GM18873 (cell line): ENCODE data around the gene RNF7.
"Not testable (repeated sequence)": the region's sequence is repeated elsewhere in the genome, so short reads cannot be mapped to it uniquely, and the experiment has no call there.

ENCODE experiments used
- ATAC-seq: cut with Tn5 transposase; IDR thresholded peaks from one replicate; pipeline ENCODE4 v1.9.1; 2021; ENCODE audit warnings: mild to moderate bottlenecking, moderate library complexity, moderate number of reproducible peaks; ENCODE audit not compliant: unreplicated experiment, low FRiP score

Gene RNF7

GRCh38 chr3:141777957-141778813, 40.1 kb downstream of the RNF7 start:
- ATAC-seq, result no peak

GRCh38 chr3:141779667-141780066, 41.6 kb downstream of the RNF7 start:
- no peak for ATAC-seq

DNA sequence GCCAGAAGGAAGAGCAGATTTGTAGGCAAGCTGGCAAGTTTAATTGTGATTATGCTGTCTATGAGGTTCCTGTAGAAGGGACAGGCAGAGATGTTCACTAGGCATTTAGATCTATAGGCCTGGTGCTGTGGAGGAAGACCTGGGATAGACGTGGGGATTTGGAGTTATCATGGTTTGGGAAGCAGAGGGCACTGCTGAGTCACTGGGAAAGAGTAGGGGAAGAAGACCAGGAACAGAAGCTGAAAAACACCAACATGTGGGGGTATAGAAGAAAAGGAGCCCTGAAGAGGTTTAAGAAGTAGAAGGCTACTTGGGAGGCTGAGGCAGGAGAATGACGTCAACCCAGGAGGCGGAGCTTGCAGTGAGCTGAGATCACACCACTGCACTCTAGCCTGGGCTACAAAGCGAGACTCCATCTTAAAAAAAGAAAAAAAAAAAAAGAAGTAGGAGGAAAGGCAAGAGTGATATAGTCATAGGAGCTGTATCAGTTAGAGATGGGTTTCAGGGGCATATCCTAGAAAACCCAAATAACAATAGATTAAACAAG, 44.4 kb downstream of the RNF7 start:
- ATAC-seq, result no peak

- no peak for ATAC-seq
Measured at GRCh38 chr3:141783632-141784031, 45.5 kb downstream of the RNF7 start.

DNA sequence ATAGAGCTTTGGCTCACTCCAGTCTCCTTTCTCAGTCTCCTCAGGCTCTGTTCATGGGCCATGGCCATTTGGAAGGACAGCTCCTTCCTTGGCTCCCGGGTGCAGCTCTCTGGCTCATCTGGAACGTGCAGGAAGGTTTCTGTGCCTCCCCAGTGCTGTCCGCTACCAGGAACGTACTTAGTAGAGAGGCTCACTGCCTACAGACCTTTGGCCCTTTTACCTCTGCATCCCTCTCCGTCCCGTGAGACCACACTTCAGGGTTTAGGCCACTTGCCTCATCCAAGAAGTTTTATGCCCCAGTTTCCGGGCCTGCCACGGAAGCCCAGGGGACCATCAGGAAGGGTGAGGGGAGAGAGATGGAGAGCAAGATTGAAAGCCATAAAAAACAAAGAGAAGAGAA, 46.0 kb downstream of the RNF7 start:
- ATAC-seq, result no peak

- ATAC-seq, result no peak
Measured at GRCh38 chr3:141784531-141784930, 46.4 kb downstream of the RNF7 start.

DNA sequence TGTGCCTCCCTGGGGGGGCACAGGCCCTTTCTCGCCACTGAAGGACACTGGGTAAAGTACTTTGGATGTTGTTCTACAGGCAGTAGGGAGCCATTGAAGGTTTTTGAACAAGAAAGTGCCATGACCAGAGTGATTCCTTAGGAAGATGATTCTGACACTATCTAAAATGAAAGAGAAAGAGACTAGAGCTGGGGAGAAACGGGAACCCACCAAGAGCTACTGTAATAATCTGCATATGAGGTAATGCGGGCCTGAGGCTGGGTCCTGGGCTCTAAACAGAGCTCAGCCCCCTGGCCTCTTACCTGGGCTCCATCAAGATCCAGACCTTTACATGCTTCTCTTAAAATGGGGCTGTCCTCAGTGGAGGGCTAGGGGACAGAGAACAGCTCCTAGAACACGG, 50.1 kb downstream of the RNF7 start:
- ATAC-seq, result no peak

DNA sequence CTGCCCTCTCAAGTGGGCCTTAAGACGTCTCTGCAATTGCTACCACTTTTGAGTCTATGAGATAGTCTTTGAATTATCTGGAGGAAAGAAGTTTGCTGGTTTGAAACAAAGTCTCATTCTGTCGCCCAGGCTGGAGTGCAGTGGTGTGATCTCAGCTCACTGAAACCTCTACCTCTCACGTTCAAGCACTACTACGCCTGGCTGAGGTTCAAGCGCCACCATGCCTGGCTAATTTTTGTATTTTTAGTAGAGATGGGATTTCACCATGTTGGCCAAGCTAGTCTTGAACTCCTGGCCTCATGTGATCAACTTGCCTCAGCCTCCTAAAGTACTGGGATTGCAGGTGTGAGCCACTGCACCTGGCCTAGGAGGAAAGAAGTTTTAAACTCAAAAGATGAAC, 50.7 kb downstream of the RNF7 start:
- not testable (repeated sequence) for ATAC-seq

GRCh38 chr3:141789281-141789680, 51.2 kb downstream of the RNF7 start:
- ATAC-seq, result no peak

- ATAC-seq, result no peak
Measured at GRCh38 chr3:141790171-141790570, 52.1 kb downstream of the RNF7 start.

GRCh38 chr3:141792495-141792894, 54.4 kb downstream of the RNF7 start:
- no peak for ATAC-seq

- no peak for ATAC-seq
Measured at GRCh38 chr3:141793476-141794260, 55.6 kb downstream of the RNF7 start.

- ATAC-seq, result no peak
Measured at GRCh38 chr3:141795276-141795675, 57.2 kb downstream of the RNF7 start.

- ATAC-seq, result no peak
Measured at GRCh38 chr3:141795741-141796080, 57.6 kb downstream of the RNF7 start.

- peak; percentile 95 for ATAC-seq
Measured at GRCh38 chr3:141796081-141796888, 58.2 kb downstream of the RNF7 start.
